ENCODE results near the gene MEGF11. TPM values are rescaled to one million over a fixed set of nuclear protein-coding genes. Genes with fewer than 3 reads are reported as not detected.

Gene MEGF11
- polyA plus RNA-seq, 1 of the 3 experiments (the other 2 are of a cell fraction), result not detected

DNA sequence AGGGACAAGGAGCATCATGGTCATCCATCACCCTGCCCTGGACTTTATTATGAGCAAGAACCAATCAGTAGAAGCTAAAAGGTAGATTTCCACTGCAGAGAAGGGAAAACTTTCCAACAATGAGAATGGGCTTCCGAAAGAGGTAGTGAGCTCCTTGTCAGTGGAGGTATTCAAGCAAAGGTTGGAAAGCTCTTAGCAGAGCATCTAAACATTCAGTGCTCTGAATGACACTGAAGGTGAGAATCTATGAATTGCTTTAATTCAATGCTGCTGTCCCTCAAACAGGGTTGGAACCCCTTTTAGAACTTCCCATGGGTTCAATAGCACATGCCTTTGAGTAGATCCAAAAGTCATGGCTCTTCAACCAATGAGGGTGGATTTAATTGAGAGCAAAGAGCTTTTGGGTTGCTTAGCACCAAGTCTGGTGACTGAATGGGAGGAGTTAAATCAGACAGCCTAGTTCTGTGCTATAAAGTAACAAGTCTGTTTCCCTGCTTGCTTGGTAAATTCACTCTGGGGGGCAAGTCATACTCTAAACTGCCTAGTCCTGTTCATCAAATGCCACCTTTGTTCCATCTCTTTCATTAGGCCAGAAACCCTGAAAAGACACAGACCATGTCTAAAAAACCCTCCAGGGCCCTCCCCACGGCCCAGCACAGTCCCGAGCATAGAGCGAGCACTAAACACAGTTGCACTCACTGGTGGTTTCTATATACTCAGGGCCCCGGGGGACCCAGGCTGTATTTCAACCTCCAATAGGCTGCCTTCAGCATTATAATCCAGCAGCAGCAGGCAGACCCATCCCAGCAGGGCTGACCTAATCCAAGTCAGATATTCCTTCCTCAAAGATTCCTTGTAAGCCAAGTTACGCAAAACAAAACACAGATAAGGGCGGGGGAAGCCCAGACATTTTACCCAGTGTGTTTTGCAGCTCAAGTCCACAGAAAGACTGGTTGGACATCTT, 161.2 kb downstream of the MEGF11 start (continued):
- no peak for TF ChIP-seq USF2 (IDR thresholded peaks at IDR 0.05; ENCODE audit: borderline replicate concordance, low read depth, low read length)
- TF ChIP-seq YY1 (IDR thresholded peaks at IDR 0.05; ENCODE audit: low read depth), result no peak
- no peak for TF ChIP-seq TEAD4 (IDR thresholded peaks at IDR 0.05; ENCODE audit: borderline replicate concordance, insufficient read depth)

- CTCF ChIA-PET, result interaction anchor here (1.4 kb wide), 2 partner anchors 31 to 66 kb away, joined by 3 read pairs; no protein-coding TSS in a partner anchor
- WGBS (ENCODE audit: low lambda C conversion rate), result 49% methylated on average over 5 of the region's 5 CpGs
- Histone ChIP-seq H3K9me2 (no peaks in the 10 kb centered on the region), H3K27ac (ENCODE audit: low read depth in 2 of 2, low read length in 1 of 2) (peak overlapping the region in 1 of 2 experiments; percentile 28; a peak in 1 of 4 replicates), H3K9ac (no peak overlapping the region), H3K27me3 (ENCODE audit: insufficient read depth) (peaks cover 6% of the 10 kb centered on the region; the same call in 1 of the 2 replicates), H4K20me1 (ENCODE audit: insufficient read depth) (no peaks in the 10 kb centered on the region), H3K4me3 (ENCODE audit: low read depth in 2 of 2, low read length in 1 of 2) (no peak overlapping the region), H3K9me3 (no peaks in the 10 kb centered on the region), H3K4me2 (no peak overlapping the region), H3K79me2 (ENCODE audit: insufficient read depth) (no peaks in the 10 kb centered on the region), H3K36me3 (replicated peaks in 1 of 2; ENCODE audit: control insufficient read depth in 1 of 2, insufficient read depth in 2 of 2, low read length in 1 of 2) (no peaks in the 10 kb centered on the region), H3K4me1 (ENCODE audit: control insufficient read depth in 1 of 2, insufficient read depth in 2 of 2, low read depth in 1 of 2, low read length in 1 of 2) (peaks cover 0 to 15% of the 10 kb centered on the region in 2 experiments; a peak in 2 of 4 replicates), H3F3A (replicated peaks; ENCODE audit: insufficient read depth) (no peaks in the 10 kb centered on the region), H2AFZ (ENCODE audit: low read depth) (no peak overlapping the region)
- DNase-seq, result no peak
- no peak for TF ChIP-seq FOXM1 (IDR thresholded peaks at IDR 0.05; ENCODE audit: low read depth)
- TF ChIP-seq YY1 (IDR thresholded peaks at IDR 0.05; ENCODE audit: low read depth), result no peak
- no peak for TF ChIP-seq RXRA (IDR thresholded peaks at IDR 0.05; ENCODE audit: borderline replicate concordance, low read depth)
- no peak for TF ChIP-seq CHD2 (IDR thresholded peaks at IDR 0.05; ENCODE audit: low read length, partially characterized antibody)
- no peak for TF ChIP-seq JUND (IDR thresholded peaks at IDR 0.05)
- TF ChIP-seq RAD21 (IDR thresholded peaks at IDR 0.05; ENCODE audit: low read length), result no peak
- TF ChIP-seq GATA2 (CRISPR knock-in tag; IDR thresholded peaks at IDR 0.05), result no peak
- POLR2A ChIA-PET, result no interaction called here
Measured at GRCh38 chr15:66089509-66089908, 164.0 kb downstream of the MEGF11 start.

- no peaks in the 10 kb centered on the region for H3F3A ChIP-seq (replicated peaks; ENCODE audit: insufficient read depth)
- peak; percentile 30 for TF ChIP-seq GATA2 (CRISPR knock-in tag; IDR thresholded peaks at IDR 0.05)
- TF ChIP-seq RFX5 (IDR thresholded peaks at IDR 0.05; ENCODE audit: low read length), result no peak
- H3K9me3 ChIP-seq, result no peaks in the 10 kb centered on the region
- peaks cover 0 to 11% of the 10 kb centered on the region in 2 experiments; a peak in 2 of 4 replicates for H3K4me1 ChIP-seq (ENCODE audit: control insufficient read depth in 1 of 2, insufficient read depth in 2 of 2, low read depth in 1 of 2, low read length in 1 of 2)
- H3K36me3 ChIP-seq (replicated peaks in 1 of 2; ENCODE audit: control insufficient read depth in 1 of 2, insufficient read depth in 2 of 2, low read length in 1 of 2), result no peaks in the 10 kb centered on the region
- no peak overlapping the region for H3K4me2 ChIP-seq
- no peak overlapping the region for H3K9ac ChIP-seq
- ChIA-PET POLR2A (no interaction called here), CTCF (interaction anchor here (0.6 to 1.4 kb wide), 3 partner anchors 32 to 66 kb away, joined by 3 read pairs; no protein-coding TSS in a partner anchor)
- peak; percentile 45 for DNase-seq
- peaks cover 6% of the 10 kb centered on the region; the same call in 1 of the 2 replicates for H3K27me3 ChIP-seq (ENCODE audit: insufficient read depth)
- H4K20me1 ChIP-seq (ENCODE audit: insufficient read depth), result no peaks in the 10 kb centered on the region
- H3K27ac ChIP-seq (ENCODE audit: low read depth in 2 of 2, low read length in 1 of 2), result peak overlapping the region in 1 of 2 experiments; percentile 28; a peak in 1 of 4 replicates
- H3K4me3 ChIP-seq (ENCODE audit: low read depth in 2 of 2, low read length in 1 of 2), result no peak overlapping the region
- H3K9me2 ChIP-seq, result no peaks in the 10 kb centered on the region
- whole genome bisulfite sequencing (ENCODE audit: low lambda C conversion rate), result 47% methylated on average over 7 of the region's 7 CpGs
- no peaks in the 10 kb centered on the region for H3K79me2 ChIP-seq (ENCODE audit: insufficient read depth)
- H2AFZ ChIP-seq (ENCODE audit: low read depth), result no peak overlapping the region
Measured at GRCh38 chr15:66089049-66089448, 164.5 kb downstream of the MEGF11 start.
